Sigmoid colon (tissue), 3 donors: Measurements from ENCODE around the gene ZMYM3.

Experiments
- POLR2A ChIP-seq, 2 donors: fragments of 450-650 bp; IDR thresholded peaks; one replicate each; pipeline ENCODE4 v1.6.1; 2016; ENCODE audit warnings: antibody characterized with exemption in 2 of 2, mild to moderate bottlenecking in 2 of 2, moderate library complexity in 2 of 2
- TF ChIP-seq, protein P1 (sequence below), 4 experiments: fragments of 450-650 bp in 3 of 4; fragments of 200-600 bp in 1 of 4; IDR thresholded peaks; one replicate each; pipeline ENCODE4 v1.5.1; 2016 to 2019; ENCODE audit warnings: antibody characterized with exemption in 4 of 4, mild to moderate bottlenecking in 3 of 4, moderate library complexity in 2 of 4

DNA sequence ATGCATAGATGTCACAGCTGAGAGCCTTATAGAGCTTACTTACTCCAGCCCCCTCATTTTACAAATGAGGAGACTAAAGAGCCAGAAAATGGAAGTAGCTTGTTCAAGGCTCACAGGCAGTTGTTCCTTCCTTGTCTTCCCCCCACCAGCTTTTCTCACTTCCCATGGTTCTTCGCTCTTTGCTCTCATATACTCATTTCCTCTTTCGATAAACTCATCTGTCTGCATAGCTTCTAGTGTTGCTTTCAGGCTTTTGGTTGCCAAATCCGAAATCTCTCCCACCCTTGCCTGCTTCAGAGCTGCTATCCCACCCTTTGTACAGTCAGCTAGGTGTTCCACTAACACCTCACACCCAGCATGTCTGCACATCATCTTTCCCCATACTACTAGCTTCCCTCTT lies 55.9 kb downstream of the ZMYM3 start:
- TF ChIP-seq, protein P1, sequence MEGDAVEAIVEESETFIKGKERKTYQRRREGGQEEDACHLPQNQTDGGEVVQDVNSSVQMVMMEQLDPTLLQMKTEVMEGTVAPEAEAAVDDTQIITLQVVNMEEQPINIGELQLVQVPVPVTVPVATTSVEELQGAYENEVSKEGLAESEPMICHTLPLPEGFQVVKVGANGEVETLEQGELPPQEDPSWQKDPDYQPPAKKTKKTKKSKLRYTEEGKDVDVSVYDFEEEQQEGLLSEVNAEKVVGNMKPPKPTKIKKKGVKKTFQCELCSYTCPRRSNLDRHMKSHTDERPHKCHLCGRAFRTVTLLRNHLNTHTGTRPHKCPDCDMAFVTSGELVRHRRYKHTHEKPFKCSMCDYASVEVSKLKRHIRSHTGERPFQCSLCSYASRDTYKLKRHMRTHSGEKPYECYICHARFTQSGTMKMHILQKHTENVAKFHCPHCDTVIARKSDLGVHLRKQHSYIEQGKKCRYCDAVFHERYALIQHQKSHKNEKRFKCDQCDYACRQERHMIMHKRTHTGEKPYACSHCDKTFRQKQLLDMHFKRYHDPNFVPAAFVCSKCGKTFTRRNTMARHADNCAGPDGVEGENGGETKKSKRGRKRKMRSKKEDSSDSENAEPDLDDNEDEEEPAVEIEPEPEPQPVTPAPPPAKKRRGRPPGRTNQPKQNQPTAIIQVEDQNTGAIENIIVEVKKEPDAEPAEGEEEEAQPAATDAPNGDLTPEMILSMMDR (IDR thresholded peaks at IDR 0.05) = no peak
- no peak for TF ChIP-seq POLR2A (IDR thresholded peaks at IDR 0.05)
